Measurements from ENCODE around the gene SDK2.

GRCh38 chr17:73364155-73364522 is 280.1 kb downstream of the SDK2 start:
- TF ChIP-seq CTCF (IDR thresholded peaks at IDR 0.05) (no peak), POLR2AphosphoS5 (IDR thresholded peaks at IDR 0.05) (no peak)
